Chondrocyte (in vitro differentiated cells): ENCODE results near the gene XCL1. TPM values are rescaled to one million over a fixed set of nuclear protein-coding genes. Genes with fewer than 3 reads are reported as not detected.
"Not testable (repeated sequence)": the region's sequence is repeated elsewhere in the genome, so short reads cannot be mapped to it uniquely, and the experiment has no call there.

Experiments
- DNase-seq: peaks from one replicate; pipeline ENCODE4 v3.0.0; 2021; ENCODE audit warnings: mixed read lengths, low spot score
- H3K27ac Mint-ChIP-seq: one replicate; pipeline ENCODE4 v1.8.0; 2021; ENCODE audit warnings: mild to moderate bottlenecking, moderate library complexity, mixed read lengths; ENCODE audit not compliant: unreplicated experiment
- H3K27me3 Mint-ChIP-seq: 2 replicates; pipeline ENCODE4 v1.8.0; 2021; ENCODE audit warnings: low read depth, mixed read lengths
- H3K36me3 Mint-ChIP-seq: 2 replicates; pipeline ENCODE4 v1.8.0; 2021; ENCODE audit warnings: low read depth, mixed read lengths
- H3K4me1 Mint-ChIP-seq: 2 replicates; pipeline ENCODE4 v1.8.0; 2021; ENCODE audit warnings: low read depth, mild to moderate bottlenecking, mixed read lengths
- H3K4me3 Mint-ChIP-seq: one replicate; pipeline ENCODE4 v1.8.0; 2021; ENCODE audit warnings: mild to moderate bottlenecking, moderate library complexity, mixed read lengths; ENCODE audit not compliant: unreplicated experiment
- H3K9me3 Mint-ChIP-seq: 2 replicates; pipeline ENCODE4 v1.8.0; 2021; ENCODE audit warnings: low read depth, mixed read lengths
- CTCF ChIP-seq: fragments of 200-600 bp; sonication (generic); IDR thresholded peaks from 2 replicates; pipeline ENCODE4 v1.5.0; 2021; ENCODE audit warnings: antibody characterized with exemption, mild to moderate bottlenecking, moderate library complexity
- long read RNA-seq: library from polyadenylated mRNA; stranded (forward); transcript quantifications from one replicate; pipeline ENCODE4 v2.0.0, GENCODE V29; 2021
- total RNA-seq: library from RNA; stranded (reverse); gene quantifications from 3 replicates; pipeline ENCODE4 v1.2.1, GENCODE V29; 2021

The XCL1 gene
- total RNA-seq: 0.25 TPM in 1 of 3 replicates, not detected in the others
- long read RNA-seq: 0 reads

GRCh38 chr1:168576245-168576688 is at the start of gene XCL1:
TSS of gene XCL1 (plus strand) at chr1:168576605. CDS start at chr1:168576638, 33 bp downstream.
- H3K27ac Mint-ChIP-seq, H3K36me3 Mint-ChIP-seq, H3K9me3 Mint-ChIP-seq, H3K4me3 Mint-ChIP-seq, DNase-seq, H3K4me1 Mint-ChIP-seq: not testable (repeated sequence)
- H3K27me3 Mint-ChIP-seq: peaks cover 11% of the 10 kb centered on the region

- no peaks in the 10 kb centered on the region for H3K4me1 Mint-ChIP-seq
- peaks cover under 1% of the 10 kb centered on the region for H3K9me3 Mint-ChIP-seq
- H3K27me3 Mint-ChIP-seq: no peaks in the 10 kb centered on the region
- no peak overlapping the region for H3K27ac Mint-ChIP-seq
- no peak for TF ChIP-seq CTCF
- H3K4me3 Mint-ChIP-seq: no peak overlapping the region
- H3K36me3 Mint-ChIP-seq: peaks cover under 1% of the 10 kb centered on the region
- DNase-seq: no peak
These were observed 46.9 kb upstream of the XCL1 start for GRCh38 chr1:168529518-168529917.

- H3K4me1 Mint-ChIP-seq: no peaks in the 10 kb centered on the region
- H3K9me3 Mint-ChIP-seq: no peaks in the 10 kb centered on the region
- H3K36me3 Mint-ChIP-seq: no peaks in the 10 kb centered on the region
- DNase-seq: no peak
- TF ChIP-seq CTCF: no peak
- H3K27me3 Mint-ChIP-seq: peaks cover 1% of the 10 kb centered on the region
- H3K4me3 Mint-ChIP-seq: no peak overlapping the region
- H3K27ac Mint-ChIP-seq: no peak overlapping the region
These were observed 44.6 kb upstream of the XCL1 start for GRCh38 chr1:168531615-168532345.

- peaks cover 5% of the 10 kb centered on the region for H3K27me3 Mint-ChIP-seq
These were observed 40.9 kb upstream of the XCL1 start for GRCh38 chr1:168535536-168535935.

GRCh38 chr1:168540798-168541197 is 35.6 kb upstream of the XCL1 start:
- H3K27ac Mint-ChIP-seq, H3K27me3 Mint-ChIP-seq, H3K36me3 Mint-ChIP-seq, H3K4me1 Mint-ChIP-seq, H3K9me3 Mint-ChIP-seq, DNase-seq, H3K4me3 Mint-ChIP-seq: not testable (repeated sequence)

More at GRCh38 chr1:168535536-168535935, 40.9 kb upstream of the XCL1 start:
- H3K9me3 Mint-ChIP-seq: no peaks in the 10 kb centered on the region
- DNase-seq: no peak
- TF ChIP-seq CTCF: no peak
- no peak overlapping the region for H3K4me3 Mint-ChIP-seq
- H3K36me3 Mint-ChIP-seq: peaks cover 2% of the 10 kb centered on the region
- H3K4me1 Mint-ChIP-seq: no peaks in the 10 kb centered on the region
- no peak overlapping the region for H3K27ac Mint-ChIP-seq

GRCh38 chr1:168542978-168543377 is 33.4 kb upstream of the XCL1 start:
- not testable (repeated sequence) for H3K27me3 Mint-ChIP-seq, H3K36me3 Mint-ChIP-seq, H3K27ac Mint-ChIP-seq, DNase-seq, H3K4me3 Mint-ChIP-seq, H3K4me1 Mint-ChIP-seq, H3K9me3 Mint-ChIP-seq

GRCh38 chr1:168543840-168544498 is 32.4 kb upstream of the XCL1 start, which contains the start of gene XCL2:
TSS of gene XCL2 (minus strand) at chr1:168543997. CDS start at chr1:168543964, 33 bp downstream.
- not testable (repeated sequence) for H3K4me3 Mint-ChIP-seq, H3K9me3 Mint-ChIP-seq, H3K27ac Mint-ChIP-seq, H3K27me3 Mint-ChIP-seq, H3K36me3 Mint-ChIP-seq, H3K4me1 Mint-ChIP-seq, DNase-seq
